Left forelimb (tissue), 1 donor: ENCODE measurements around the gene NTN5.
"Not testable (repeated sequence)": the region's sequence is repeated elsewhere in the genome, so short reads cannot be mapped to it uniquely, and the experiment has no call there.

Experiments
- DNase-seq: peaks from one replicate; pipeline ENCODE4 v3.0.0-alpha.2; 2018; ENCODE audit warnings: low spot score

Gene NTN5

GRCh38 chr19:48644355-48644754, 28.5 kb downstream of the NTN5 start:
- DNase-seq, result no peak

- no peak for DNase-seq
Observed at GRCh38 chr19:48642862-48643261, 30.0 kb downstream of the NTN5 start.

DNA sequence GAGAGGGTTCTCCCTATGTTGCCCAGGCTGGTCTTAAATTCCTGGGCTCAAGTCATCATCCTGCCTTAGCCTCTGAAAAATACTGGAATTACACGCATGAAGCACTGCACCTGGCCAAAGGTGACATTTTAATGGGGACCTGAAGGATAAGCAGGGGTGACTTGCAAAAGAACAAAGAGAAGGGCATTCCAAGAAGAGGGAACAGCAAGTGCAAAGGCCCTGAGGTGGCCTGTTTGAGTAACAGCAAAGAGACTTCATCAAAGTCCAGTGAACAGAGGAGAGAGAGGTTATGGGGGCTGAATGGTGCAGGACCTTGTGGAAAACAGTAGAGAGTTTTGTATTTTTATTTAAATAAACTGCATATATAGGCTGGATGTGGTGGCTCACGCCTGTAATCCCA, 31.0 kb downstream of the NTN5 start:
- DNase-seq, result no peak

DNA sequence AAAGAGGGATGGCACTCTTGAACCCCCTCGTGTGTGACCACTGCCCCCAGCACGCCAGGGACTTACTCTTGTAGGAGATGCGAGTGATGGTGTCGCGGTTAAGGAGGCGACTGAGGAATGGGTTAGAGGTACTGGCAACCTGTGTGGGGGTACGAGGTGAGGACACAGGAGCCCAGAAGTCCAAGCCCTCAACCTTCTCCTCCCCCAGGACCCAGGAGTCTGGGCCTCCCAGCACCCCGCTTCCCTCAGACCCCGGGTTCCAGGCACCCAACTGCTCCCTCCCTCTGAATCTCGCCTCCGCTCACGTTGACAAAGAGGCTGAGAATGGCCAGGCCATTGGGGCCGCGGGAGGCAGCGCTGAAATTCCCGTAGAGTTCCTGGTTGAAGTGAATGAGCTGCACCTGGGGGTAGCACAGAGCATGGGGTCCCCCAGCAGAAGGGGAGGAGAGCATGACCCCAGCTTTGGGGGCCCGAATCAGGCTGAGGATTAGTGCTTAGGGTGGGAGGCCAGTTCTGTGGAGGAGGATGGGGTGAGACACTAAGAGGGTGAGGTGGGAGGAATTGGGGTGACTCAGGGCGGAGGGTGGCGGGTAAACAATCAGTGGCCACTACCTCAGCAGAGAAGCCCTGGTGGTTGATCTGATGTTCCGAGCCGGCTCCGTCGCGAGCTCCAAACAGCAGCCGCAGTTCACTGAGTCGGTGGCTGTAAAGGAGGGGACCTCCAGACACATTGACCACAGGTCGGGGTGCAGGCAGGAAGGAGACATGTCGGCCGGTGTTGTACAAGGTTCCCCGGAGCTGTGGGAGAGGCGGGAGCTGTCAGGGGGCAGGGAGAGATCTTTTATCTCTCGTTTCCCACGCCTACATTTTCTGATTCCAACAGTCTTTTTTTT, 33.1 kb downstream of the NTN5 start:
- no peak for DNase-seq

- no peak for DNase-seq
Observed at GRCh38 chr19:48638831-48639381, 33.9 kb downstream of the NTN5 start.

- DNase-seq, result peak; percentile 88
Observed at GRCh38 chr19:48637948-48638830, 34.6 kb downstream of the NTN5 start.

DNA sequence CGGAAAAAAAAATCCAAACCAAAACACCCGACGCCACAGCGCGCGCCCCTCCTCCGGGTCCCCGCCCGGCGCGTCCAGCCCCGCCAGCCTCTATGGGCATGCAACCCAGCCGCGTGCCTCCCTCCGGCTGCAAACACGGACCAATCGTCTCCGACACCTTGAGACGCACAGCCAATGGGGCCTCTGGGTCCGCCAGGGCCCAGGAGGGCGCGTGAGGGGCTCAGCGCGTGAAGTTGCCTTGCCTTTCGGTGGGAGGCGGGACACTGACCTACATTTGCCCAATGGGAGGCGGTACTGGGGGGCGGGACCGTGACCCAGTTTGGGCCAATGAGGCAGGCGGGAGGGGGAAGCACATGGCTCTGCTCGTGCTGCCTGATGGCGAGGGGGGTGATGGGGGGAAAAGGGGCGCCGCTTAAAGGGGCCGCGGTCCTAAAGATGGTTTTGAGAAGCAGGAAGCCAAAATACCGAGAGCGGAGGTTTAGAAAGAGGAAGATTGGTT, 35.3 kb downstream of the NTN5 start:
- DNase-seq, result peak; percentile 99

GRCh38 chr19:48636859-48637448, 35.9 kb downstream of the NTN5 start, which contains the start of gene DBP:
DBP (minus strand) TSS chr19:48637379; CDS start chr19:48636994, 385 bp downstream.
- no peak for DNase-seq

DNA sequence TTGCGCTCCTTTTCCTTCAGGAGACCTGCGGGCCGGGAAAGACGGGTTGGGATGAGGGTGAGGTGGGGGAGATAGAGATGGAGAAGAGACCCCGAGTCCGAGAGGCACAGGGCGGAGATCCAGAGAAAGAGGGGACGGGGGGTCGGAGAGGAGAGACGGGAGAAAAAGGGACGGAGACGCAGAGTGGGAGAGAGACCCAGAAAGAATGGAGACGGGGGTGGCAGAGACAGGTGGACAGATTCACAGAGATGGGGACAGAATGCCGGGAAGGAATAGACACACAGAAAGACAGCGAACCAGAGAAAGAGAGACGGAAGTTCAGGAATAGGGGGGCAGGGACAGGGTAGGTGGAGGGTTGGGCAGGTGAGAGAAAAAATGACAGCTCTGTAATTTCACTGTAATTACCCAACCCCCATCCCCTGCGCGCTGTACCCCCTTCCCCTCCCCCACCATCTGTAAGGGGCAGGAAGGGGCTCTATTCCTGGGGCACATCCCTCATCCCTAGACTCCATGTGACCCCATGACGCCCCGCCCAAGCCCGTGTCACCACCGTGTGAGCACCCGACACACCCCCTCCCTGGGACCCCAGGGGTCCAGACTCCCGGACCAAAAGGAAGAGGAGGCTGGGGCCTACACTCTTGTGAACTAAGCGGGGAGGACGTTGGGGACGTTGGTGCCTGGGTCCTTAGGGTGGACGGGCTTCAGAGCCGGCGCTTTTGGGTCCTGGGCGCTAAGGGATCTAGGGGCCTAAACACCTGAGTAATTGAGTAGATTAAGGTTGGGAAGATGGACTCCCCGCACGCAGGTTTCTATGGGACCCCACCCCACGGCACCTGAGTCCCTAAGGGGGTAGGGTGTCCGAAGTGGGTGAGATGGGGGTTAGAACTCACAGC, 36.6 kb downstream of the NTN5 start:
- DNase-seq, result no peak

DNA sequence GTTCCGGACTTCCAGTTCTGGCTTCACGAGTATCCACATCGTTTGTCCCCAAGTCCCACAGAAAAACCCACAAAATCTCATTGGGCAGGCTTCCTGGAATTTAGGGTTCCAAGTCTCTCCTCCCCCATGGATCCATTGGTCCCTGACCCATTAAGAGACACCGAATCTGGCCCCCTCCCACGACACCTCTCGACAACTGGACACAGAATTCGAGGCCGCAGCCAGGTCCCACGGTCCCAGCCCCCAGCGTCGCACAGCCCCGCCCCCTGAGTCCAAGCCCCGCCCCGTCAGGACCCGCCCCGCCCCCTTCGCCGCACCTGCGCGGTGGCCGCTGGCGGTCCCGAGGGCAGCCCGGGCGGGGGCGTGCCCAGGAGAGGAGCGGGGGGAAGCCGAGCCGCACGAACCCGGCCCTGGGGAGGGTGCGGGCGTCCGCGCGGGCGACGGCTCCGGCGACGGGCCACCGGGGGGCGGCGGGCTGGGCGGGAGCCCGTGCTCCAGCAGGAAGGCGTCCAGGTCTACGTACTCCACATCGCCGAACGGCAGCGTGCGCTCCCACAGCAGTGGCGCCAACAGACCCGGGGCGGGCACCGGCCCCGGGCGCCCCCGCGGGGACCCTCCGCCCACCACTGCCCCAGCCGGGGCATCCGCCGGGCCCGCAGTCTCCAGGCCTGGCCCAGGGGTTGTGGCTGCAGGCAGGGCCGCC, 37.4 kb downstream of the NTN5 start:
- DNase-seq, result no peak

GRCh38 chr19:48634424-48635262, 38.2 kb downstream of the NTN5 start:
- DNase-seq, result peak; percentile 93

GRCh38 chr19:48634036-48634342, 38.8 kb downstream of the NTN5 start:
- no peak for DNase-seq

DNA sequence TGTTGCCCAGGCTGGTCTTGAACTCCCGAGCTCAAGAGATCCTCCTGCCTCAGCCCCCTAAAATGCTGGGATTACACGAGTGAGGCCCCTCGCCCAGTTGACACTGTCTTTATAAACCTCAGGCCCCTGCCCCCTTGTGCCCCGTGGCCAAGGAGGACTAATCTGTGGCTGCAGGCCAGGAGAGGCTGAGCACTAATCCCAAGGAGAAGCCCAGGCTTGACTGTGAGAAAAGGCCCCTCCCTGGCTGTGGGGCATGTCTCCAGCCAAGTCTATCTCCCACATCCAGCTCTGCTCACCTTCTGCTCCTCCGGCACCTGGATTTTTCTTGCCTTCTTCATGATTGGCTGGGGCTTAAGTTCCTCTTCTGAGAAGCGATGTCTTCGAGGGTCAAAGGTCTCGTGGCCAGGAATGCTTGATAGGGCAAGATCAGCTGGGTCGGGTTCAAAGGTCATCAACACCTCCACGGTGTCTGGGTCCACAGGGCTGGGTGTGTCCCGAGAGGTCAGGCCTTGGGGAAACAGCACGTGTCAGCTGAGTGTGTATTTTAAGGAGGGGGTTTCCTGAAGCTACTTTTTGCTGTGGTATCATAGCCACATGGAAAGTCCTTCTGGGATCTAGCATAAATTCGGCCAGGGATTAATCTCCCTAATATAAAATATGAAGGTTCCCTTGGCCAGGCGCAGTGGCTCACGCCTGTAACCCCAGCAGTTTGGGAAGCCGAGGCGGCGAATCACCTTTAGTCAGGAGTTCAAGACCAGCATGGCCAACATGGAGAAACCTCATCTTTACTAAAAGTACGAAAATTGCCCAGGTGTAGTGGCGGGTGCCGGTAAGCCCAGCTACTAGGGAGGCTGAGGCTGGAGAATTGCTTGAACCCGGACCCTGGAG, 39.4 kb downstream of the NTN5 start:
- DNase-seq, result no peak

- DNase-seq, result no peak
Observed at GRCh38 chr19:48632692-48633147, 40.1 kb downstream of the NTN5 start.

DNA sequence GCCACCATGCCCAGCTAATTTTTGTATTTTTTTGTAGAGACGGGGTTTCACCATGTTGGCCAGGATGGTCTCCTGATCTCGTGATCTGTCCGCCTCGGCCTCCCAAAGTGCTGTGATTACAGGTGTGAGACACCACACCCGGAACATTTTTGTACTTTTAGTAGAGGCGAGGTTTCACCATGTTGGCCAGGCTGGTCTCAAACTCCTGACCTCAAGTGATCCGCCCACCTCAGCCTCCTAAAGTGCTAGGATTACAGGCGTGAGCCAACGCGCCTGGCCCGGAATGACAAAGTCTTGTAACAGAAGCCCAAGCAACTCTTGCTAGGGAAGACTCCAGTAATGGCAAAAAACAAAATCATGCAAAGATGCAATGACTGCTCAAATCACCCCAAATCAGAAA, 40.5 kb downstream of the NTN5 start:
- DNase-seq, result not testable (repeated sequence)

DNA sequence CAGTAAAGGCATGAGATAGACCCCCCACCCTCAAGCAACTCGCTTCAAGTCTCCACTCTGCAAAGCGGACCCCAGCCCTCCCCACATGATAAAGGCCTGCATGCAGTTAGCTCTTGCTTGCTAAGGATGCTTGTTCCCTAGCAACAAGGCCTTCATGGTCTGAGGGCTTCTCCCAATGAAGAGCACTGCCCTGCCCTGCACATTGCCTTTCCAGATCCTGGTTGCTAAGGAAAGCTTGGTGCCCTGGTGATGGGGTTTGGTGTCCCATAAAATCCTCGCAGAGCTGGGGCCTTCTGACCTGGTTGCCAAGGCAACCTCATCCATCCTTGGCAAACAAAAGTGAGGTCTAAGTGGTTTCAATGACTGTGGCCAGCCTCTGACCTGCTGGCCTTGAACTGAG, 41.6 kb downstream of the NTN5 start:
- no peak for DNase-seq

DNA sequence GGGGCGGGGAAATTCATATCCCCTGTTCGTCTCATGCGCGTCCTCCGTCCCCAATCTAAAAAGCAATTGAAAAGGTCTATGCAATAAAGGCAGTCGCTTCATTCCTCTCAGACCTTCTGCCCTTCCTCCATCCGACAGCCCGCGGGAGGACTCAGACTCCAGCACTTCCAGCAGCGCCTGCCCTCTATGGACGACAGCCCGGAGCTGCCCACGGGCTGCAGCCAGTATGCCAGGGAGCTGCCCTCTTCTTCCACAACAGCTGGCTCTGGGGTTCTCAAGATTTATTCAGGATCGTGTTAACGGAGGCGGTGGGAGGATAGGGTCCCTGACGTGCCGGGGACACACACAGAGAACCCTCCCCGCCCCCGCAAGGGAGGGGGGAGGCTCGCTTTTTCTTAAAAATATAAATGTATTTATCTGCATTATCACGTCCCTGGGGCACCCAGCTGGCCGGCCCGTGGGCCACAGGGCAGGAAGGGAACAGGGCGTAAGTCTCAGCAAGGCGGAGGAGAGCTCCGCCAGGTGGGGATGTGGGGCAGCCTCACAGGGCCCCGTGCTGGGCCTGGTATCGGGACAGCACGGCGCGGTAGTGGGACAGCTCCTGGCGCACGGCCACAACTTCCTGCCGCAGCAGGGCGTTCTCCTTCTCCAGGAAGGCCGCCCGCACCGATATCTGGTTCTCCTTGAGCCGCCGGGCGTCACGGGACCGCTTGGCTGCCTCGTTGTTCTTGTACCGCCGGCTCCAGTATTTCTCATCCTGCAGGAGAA, 42.3 kb downstream of the NTN5 start:
- DNase-seq, result no peak
